Neural cell (in vitro differentiated cells): ENCODE data around the gene ELMO2.

ENCODE experiments used
- CTCF ChIP-seq: fragments of 450-650 bp; IDR thresholded peaks from 2 replicates; pipeline ENCODE4 v1.5.1; 2014; ENCODE audit warnings: antibody characterized with exemption, mild to moderate bottlenecking, moderate library complexity; ENCODE audit not compliant: poor library complexity, severe bottlenecking
- EP300 ChIP-seq: fragments of 450-650 bp; conservative IDR thresholded peaks from 2 replicates; pipeline ENCODE4 v1.6.1; 2014; ENCODE audit warnings: antibody characterized with exemption, mild to moderate bottlenecking, moderate library complexity; ENCODE audit not compliant: poor library complexity, severe bottlenecking

- TF ChIP-seq EP300 (no peak), CTCF (no peak)
Observed at GRCh38 chr20:46367967-46368901, 38.2 kb downstream of the ELMO2 start.
